ENCODE data around the gene AFF3. TPM values are rescaled to one million over a fixed set of nuclear protein-coding genes. Genes with fewer than 3 reads are reported as not detected.

The AFF3 gene
- polyA plus RNA-seq, 1 donor (not counting 4 experiments of a cell fraction or from before 2014, with no cell fraction given): not detected

GRCh38 chr2:99565227-99565626 is 577.2 kb downstream of the AFF3 start:
- no peak for FAIRE-seq
- TF ChIP-seq EZH2 (IDR thresholded peaks at IDR 0.05; ENCODE audit: low read length) (no peak), CTCF (optimal IDR thresholded peaks at IDR 0.05 in 1 of 3, IDR thresholded peaks at IDR 0.05 in 1 of 3, conservative IDR thresholded peaks at IDR 0.05 in 1 of 3; ENCODE audit: extremely low read depth in 1 of 3, insufficient read depth in 2 of 3, low read length in 3 of 3) (no peak)

GRCh38 chr2:99562516-99562915 is 579.9 kb downstream of the AFF3 start:
- no peak for TF ChIP-seq CTCF (optimal IDR thresholded peaks at IDR 0.05 in 1 of 3, IDR thresholded peaks at IDR 0.05 in 1 of 3, conservative IDR thresholded peaks at IDR 0.05 in 1 of 3; ENCODE audit: extremely low read depth in 1 of 3, insufficient read depth in 2 of 3, low read length in 3 of 3)
- TF ChIP-seq EZH2 (IDR thresholded peaks at IDR 0.05; ENCODE audit: low read length): no peak
- no peak overlapping the region for H3K9ac ChIP-seq (ENCODE audit: control insufficient read depth, extremely low read depth, insufficient read depth, low read length)

More at GRCh38 chr2:99565227-99565626, 577.2 kb downstream of the AFF3 start:
- no peaks in the 10 kb centered on the region for H3K4me1 ChIP-seq (ENCODE audit: control insufficient read depth, extremely low read depth, insufficient read depth, low read length)
- no peak for DNase-seq (ENCODE audit: low read depth, low spot score)
- H3K36me3 ChIP-seq (ENCODE audit: control insufficient read depth in 2 of 2, extremely low read depth in 1 of 2, insufficient read depth in 2 of 2, low read length in 2 of 2): no peaks in the 10 kb centered on the region
- no peak overlapping the region for H3K4me2 ChIP-seq (ENCODE audit: control insufficient read depth, extremely low read depth, insufficient read depth, low read depth, low read length)
- H3K9ac ChIP-seq (ENCODE audit: control insufficient read depth, extremely low read depth, insufficient read depth, low read length): no peak overlapping the region
- peaks cover 3% of the 10 kb centered on the region for H3K27me3 ChIP-seq (ENCODE audit: control insufficient read depth, extremely low read depth, insufficient read depth, low read length)
- no peaks in the 10 kb centered on the region for H3K9me3 ChIP-seq (ENCODE audit: control insufficient read depth, low read depth, low read length)
- dilution Hi-C loops (cut with MboI; ENCODE audit: extremely low pct_ligation_motif_present, low sequenced_read_pairs): no loop called here
- no peaks in the 10 kb centered on the region for H4K20me1 ChIP-seq (ENCODE audit: control insufficient read depth, extremely low read depth, insufficient read depth, low read length)
- no peak overlapping the region for H3K27ac ChIP-seq (ENCODE audit: control insufficient read depth, insufficient read depth, low read length)
- H2AFZ ChIP-seq (ENCODE audit: control insufficient read depth, low read length): no peak overlapping the region
- no peak overlapping the region for H3K4me3 ChIP-seq (ENCODE audit: control insufficient read depth in 2 of 3, extremely low read depth in 1 of 3, insufficient read depth in 2 of 3, low read depth in 1 of 3, low read length in 3 of 3)
- H3K9me1 ChIP-seq (ENCODE audit: control insufficient read depth, extremely low read depth, insufficient read depth, low read length): no peaks in the 10 kb centered on the region
- no peaks in the 10 kb centered on the region for H3K79me2 ChIP-seq (ENCODE audit: control insufficient read depth, insufficient read depth, low read length)

More at GRCh38 chr2:99562516-99562915, 579.9 kb downstream of the AFF3 start:
- Histone ChIP-seq H3K4me2 (ENCODE audit: control insufficient read depth, extremely low read depth, insufficient read depth, low read depth, low read length) (no peak overlapping the region), H3K79me2 (ENCODE audit: control insufficient read depth, insufficient read depth, low read length) (no peaks in the 10 kb centered on the region), H3K9me1 (ENCODE audit: control insufficient read depth, extremely low read depth, insufficient read depth, low read length) (no peaks in the 10 kb centered on the region), H4K20me1 (ENCODE audit: control insufficient read depth, extremely low read depth, insufficient read depth, low read length) (no peaks in the 10 kb centered on the region), H3K4me1 (ENCODE audit: control insufficient read depth, extremely low read depth, insufficient read depth, low read length) (no peaks in the 10 kb centered on the region), H3K27me3 (ENCODE audit: control insufficient read depth, extremely low read depth, insufficient read depth, low read length) (peaks cover 3% of the 10 kb centered on the region), H3K4me3 (ENCODE audit: control insufficient read depth in 2 of 3, extremely low read depth in 1 of 3, insufficient read depth in 2 of 3, low read depth in 1 of 3, low read length in 3 of 3) (no peak overlapping the region), H2AFZ (ENCODE audit: control insufficient read depth, low read length) (no peak overlapping the region), H3K9me3 (ENCODE audit: control insufficient read depth, low read depth, low read length) (no peaks in the 10 kb centered on the region), H3K36me3 (ENCODE audit: control insufficient read depth in 2 of 2, extremely low read depth in 1 of 2, insufficient read depth in 2 of 2, low read length in 2 of 2) (no peaks in the 10 kb centered on the region), H3K27ac (ENCODE audit: control insufficient read depth, insufficient read depth, low read length) (no peak overlapping the region)
- DNase-seq (ENCODE audit: low read depth, low spot score) (no peak), FAIRE-seq (no peak)
- dilution Hi-C loops (cut with MboI; ENCODE audit: extremely low pct_ligation_motif_present, low sequenced_read_pairs): no loop called here

All from keratinocyte (primary cell).